CD14-positive monocyte (primary cell): ENCODE results near the gene C22orf39. TPM values are rescaled to one million over a fixed set of nuclear protein-coding genes. Genes with fewer than 3 reads are reported as not detected.

ENCODE experiments used
- DNase-seq, 3 donors: peaks; one replicate each; pipeline ENCODE4 v3.0.0-alpha.2; 2011 to 2022
- H2AFZ ChIP-seq: 2 replicates; pipeline ENCODE4 v1.6.0; 2012; ENCODE audit warnings: mild to moderate bottlenecking, low read depth, low read length, inconsistent platforms; ENCODE audit not compliant: insufficient read depth, poor library complexity, severe bottlenecking
- H3K27ac ChIP-seq, 2 donors: 1 replicate in 1 of 2; 2 replicates in 1 of 2; pipeline ENCODE4 v1.5.1; 2012 to 2013; ENCODE audit warnings: low read length in 2 of 2, control low read depth in 1 of 2, inconsistent platforms in 1 of 2, low read depth in 1 of 2, mild to moderate bottlenecking in 1 of 2
- H3K27me3 ChIP-seq, 2 donors: one replicate each; pipeline versions ENCODE4 v1.6.0 to v1.6.1; 2011 to 2013; ENCODE audit warnings: low read length in 2 of 2; ENCODE audit not compliant: control insufficient read depth in 2 of 2, insufficient read depth in 2 of 2
- H3K36me3 ChIP-seq, 2 donors: replicated peaks in 1 of 2; 1 replicate in 1 of 2; 2 replicates in 1 of 2; pipeline versions ENCODE4 v1.5.1 to v1.6.1; 2012 to 2013; ENCODE audit warnings: low read length in 2 of 2, control low read depth in 1 of 2, inconsistent platforms in 1 of 2, mild to moderate bottlenecking in 1 of 2; ENCODE audit not compliant: insufficient read depth in 2 of 2, control insufficient read depth in 1 of 2
- H3K4me1 ChIP-seq, 2 donors: 1 replicate in 1 of 2; 2 replicates in 1 of 2; pipeline versions ENCODE4 v1.5.1 to v1.6.1; 2012 to 2013; ENCODE audit warnings: low read length in 2 of 2, control low read depth in 1 of 2, inconsistent platforms in 1 of 2, mild to moderate bottlenecking in 1 of 2, moderate library complexity in 1 of 2; ENCODE audit not compliant: insufficient read depth in 2 of 2, control insufficient read depth in 1 of 2
- H3K4me2 ChIP-seq: replicated peaks from 2 replicates; pipeline ENCODE3; 2012; ENCODE audit warnings: low read length, moderate library complexity, mild to moderate bottlenecking; ENCODE audit not compliant: poor library complexity, severe bottlenecking; ENCODE audit errors: extremely low read depth
- H3K4me3 ChIP-seq, 3 experiments: fragments of 200-600 bp in 1 of 3; sonication (generic) in 1 of 3; replicated peaks in 1 of 3; 1 replicate in 2 of 3; 2 replicates in 1 of 3; pipeline ENCODE4 v1.5.1; 2011 to 2013; ENCODE audit warnings: low read length in 3 of 3, mild to moderate bottlenecking in 3 of 3, control low read depth in 2 of 3, low read depth in 2 of 3, inconsistent platforms in 1 of 3, moderate library complexity in 1 of 3
- H3K79me2 ChIP-seq: 2 replicates; pipeline ENCODE4 v1.6.0; 2012; ENCODE audit warnings: mild to moderate bottlenecking, control low read depth, inconsistent platforms, low read length, moderate library complexity; ENCODE audit not compliant: insufficient read depth
- H3K9ac ChIP-seq: 2 replicates; pipeline ENCODE4 v1.6.0; 2017; ENCODE audit warnings: low read length, mild to moderate bottlenecking; ENCODE audit not compliant: insufficient read depth, poor library complexity, severe bottlenecking
- H3K9me3 ChIP-seq, 2 donors: replicated peaks in 1 of 2; 1 replicate in 1 of 2; 2 replicates in 1 of 2; pipeline versions ENCODE4 v1.5.1 to v1.6.1; 2012 to 2013; ENCODE audit warnings: low read length in 2 of 2, control low read depth in 1 of 2; ENCODE audit not compliant: control insufficient read depth in 1 of 2, insufficient read depth in 1 of 2
- H4K20me1 ChIP-seq: 2 replicates; pipeline ENCODE4 v1.6.0; 2012; ENCODE audit warnings: mild to moderate bottlenecking, low read length, control low read depth, moderate library complexity; ENCODE audit not compliant: insufficient read depth
- H3K27ac Mint-ChIP-seq, 7 donors: one replicate each; pipeline ENCODE4 v1.8.0; 2020; ENCODE audit warnings: mild to moderate bottlenecking in 7 of 7, mixed read lengths in 7 of 7, moderate library complexity in 6 of 7, inconsistent platforms in 2 of 7
- H3K27me3 Mint-ChIP-seq, 3 donors: one replicate each; pipeline ENCODE4 v1.8.0; 2021 to 2022; ENCODE audit warnings: low read depth in 3 of 3, mild to moderate bottlenecking in 3 of 3, mixed read lengths in 3 of 3, moderate library complexity in 3 of 3, inconsistent platforms in 1 of 3
- H3K36me3 Mint-ChIP-seq, 2 donors: one replicate each; pipeline ENCODE4 v1.8.0; 2020; ENCODE audit warnings: mixed read lengths in 2 of 2, inconsistent platforms in 1 of 2, mild to moderate bottlenecking in 1 of 2
- H3K4me1 Mint-ChIP-seq: one replicate; pipeline ENCODE4 v1.8.0; 2020; ENCODE audit warnings: mild to moderate bottlenecking, mixed read lengths
- H3K4me3 Mint-ChIP-seq, 2 donors: one replicate each; pipeline ENCODE4 v1.8.0; 2020; ENCODE audit warnings: mild to moderate bottlenecking in 2 of 2, mixed read lengths in 2 of 2, moderate library complexity in 1 of 2
- H3K9me3 Mint-ChIP-seq, 7 donors: one replicate each; pipeline ENCODE4 v1.8.0; 2020 to 2022; ENCODE audit warnings: mixed read lengths in 7 of 7, mild to moderate bottlenecking in 6 of 7, moderate library complexity in 6 of 7, inconsistent platforms in 2 of 7
- CTCF ChIP-seq: fragments of 200-600 bp; IDR thresholded peaks from one replicate; pipeline ENCODE4 v1.8.0; 2022; ENCODE audit warnings: antibody characterized with exemption, mild to moderate bottlenecking
- WGBS: methylation state at CpG from one replicate; pipeline ENCODE4 v1.1.5; 2013; ENCODE audit warnings: missing lambda C conversion rate; ENCODE audit not compliant: insufficient coverage; 5-methylcytosine and 5-hydroxymethylcytosine counted together
- intact Hi-C, 2 donors: fragments of 100-400 bp; cut with micrococcal nuclease; formaldehyde crosslinking; loops; one replicate each; pipeline versions ENCODE4 v1.15.0 to v1.15.1; 2023
- polyA plus RNA-seq, 3 donors: library from polyadenylated mRNA; depleted of rRNA in 1 of 3; unstranded in 2 of 3; stranded (reverse) in 1 of 3; fragments of 300-500 nt in 2 of 3; fragments of >200 nt in 1 of 3; fragmentation: Illumina TruSeq in 2 of 3; gene quantifications; 1 replicate in 2 of 3; 2 replicates in 1 of 3; pipeline ENCODE4 v1.2.3, GENCODE V29; 2012 to 2021

C22orf39 gene
- polyA plus RNA-seq, 3 donors, result 21.2 to 40.3 (median 38.4) TPM

DNA sequence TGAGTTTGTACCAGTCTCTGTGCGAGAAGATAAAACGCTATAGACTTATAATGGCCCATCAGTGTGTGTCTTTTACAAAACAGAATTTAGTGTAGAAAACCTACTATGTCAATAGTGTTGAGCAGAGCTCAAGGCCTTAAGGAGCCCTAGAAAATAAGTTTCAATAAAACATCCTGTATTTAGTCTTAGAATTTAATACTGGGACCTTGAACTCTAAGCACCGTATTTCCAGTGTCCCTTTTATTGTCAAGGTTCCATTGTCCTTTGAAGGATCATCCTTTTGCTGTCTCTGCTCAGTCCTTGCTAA lies 48.8 kb upstream of the C22orf39 start:
- no peaks in the 10 kb centered on the region for H3K4me1 Mint-ChIP-seq
- Histone ChIP-seq H3K36me3 (peaks cover 21 to 61% of the 10 kb centered on the region in 2 donors), H3K4me2 (no peak overlapping the region), H3K9me3 (no peaks in the 10 kb centered on the region), H3K27ac (no peak overlapping the region), H3K79me2 (no peaks in the 10 kb centered on the region), H3K4me3 (no peak overlapping the region), H3K9ac (no peak overlapping the region), H4K20me1 (no peaks in the 10 kb centered on the region), H3K27me3 (no peaks in the 10 kb centered on the region), H3K4me1 (no peaks in the 10 kb centered on the region), H2AFZ (no peak overlapping the region)
- H3K27me3 Mint-ChIP-seq, result no peaks in the 10 kb centered on the region
- H3K4me3 Mint-ChIP-seq, result no peak overlapping the region
- TF ChIP-seq CTCF, result no peak
- intact Hi-C loops, result loop anchor here in 1 of 2 donors (10.0 kb wide), 1 partner anchor 139 kb away; no protein-coding TSS in a partner anchor
- H3K27ac Mint-ChIP-seq, result no peak overlapping the region
- H3K9me3 Mint-ChIP-seq, result no peaks in the 10 kb centered on the region
- DNase-seq, result no peak
- no CpG with 5 or more reads among the region's 3 CpGs for WGBS
- H3K36me3 Mint-ChIP-seq, result peaks cover 15 to 65% of the 10 kb centered on the region in 2 donors

GRCh38 chr22:19495562-19496323 lies 48.2 kb upstream of the C22orf39 start:
- no peak for DNase-seq
- H3K79me2 ChIP-seq, result no peaks in the 10 kb centered on the region
- H4K20me1 ChIP-seq, result no peaks in the 10 kb centered on the region
- no peak overlapping the region for H3K4me3 ChIP-seq
- Mint-ChIP-seq H3K4me3 (no peak overlapping the region), H3K4me1 (no peaks in the 10 kb centered on the region), H3K27ac (no peak overlapping the region), H3K9me3 (no peaks in the 10 kb centered on the region), H3K27me3 (no peaks in the 10 kb centered on the region), H3K36me3 (peaks cover 15 to 67% of the 10 kb centered on the region in 2 donors)
- H3K4me1 ChIP-seq, result no peaks in the 10 kb centered on the region
- H2AFZ ChIP-seq, result no peak overlapping the region
- no peaks in the 10 kb centered on the region for H3K9me3 ChIP-seq
- no peaks in the 10 kb centered on the region for H3K27me3 ChIP-seq
- no peak overlapping the region for H3K27ac ChIP-seq
- intact Hi-C loops, result loop anchor here in 1 of 2 donors (10.0 kb wide), 1 partner anchor 139 kb away; no protein-coding TSS in a partner anchor
- H3K36me3 ChIP-seq, result peaks cover 21 to 61% of the 10 kb centered on the region in 2 donors
- no peak for TF ChIP-seq CTCF
- 73% methylated on average over 2 of the region's 5 CpGs for WGBS
- H3K4me2 ChIP-seq, result no peak overlapping the region
- H3K9ac ChIP-seq, result no peak overlapping the region
